Ramos (cell line): Measurements from ENCODE around the gene FOXRED1.
"Not testable (repeated sequence)": the region's sequence is repeated elsewhere in the genome, so short reads cannot be mapped to it uniquely, and the experiment has no call there.

ENCODE experiments used
- in situ Hi-C: fragments of 300-500 bp; cut with MboI; formaldehyde crosslinking; loops from one replicate; pipeline ENCODE4 v1.14.3; 2022; ENCODE audit warnings: low sequenced_read_pairs; ENCODE audit not compliant: unreplicated experiment

FOXRED1 gene

GRCh38 chr11:126268361-126268707, 620 bp upstream of the FOXRED1 start:
- in situ Hi-C loops: no loop called here

- in situ Hi-C loops: no loop called here
Measured at GRCh38 chr11:126277322-126277721, 8.4 kb downstream of the FOXRED1 start.

- in situ Hi-C loops: no loop called here
Measured at GRCh38 chr11:126277780-126278179, 8.8 kb downstream of the FOXRED1 start.

- in situ Hi-C loops: no loop called here
Measured at GRCh38 chr11:126279191-126279590, 10.2 kb downstream of the FOXRED1 start.

GRCh38 chr11:126280595-126280994, 11.6 kb downstream of the FOXRED1 start:
- in situ Hi-C loops: no loop called here

- in situ Hi-C loops: no loop called here
Measured at GRCh38 chr11:126281245-126281644, 12.3 kb downstream of the FOXRED1 start.

GRCh38 chr11:126281666-126282175, 12.8 kb downstream of the FOXRED1 start:
- in situ Hi-C loops: no loop called here

GRCh38 chr11:126282361-126282735, 13.4 kb downstream of the FOXRED1 start:
- in situ Hi-C loops: no loop called here

GRCh38 chr11:126282736-126283591, 14.0 kb downstream of the FOXRED1 start, which contains the start of gene TIRAP:
TSS of gene TIRAP (plus strand) at chr11:126283093. CDS start at chr11:126290895, 7,802 bp downstream.
- in situ Hi-C loops: no loop called here

GRCh38 chr11:126284829-126285228, 15.9 kb downstream of the FOXRED1 start:
- in situ Hi-C loops: no loop called here

- in situ Hi-C loops: no loop called here
Measured at GRCh38 chr11:126288237-126288636, 19.3 kb downstream of the FOXRED1 start.

GRCh38 chr11:126290887-126291286, 21.9 kb downstream of the FOXRED1 start:
- in situ Hi-C loops: no loop called here

- in situ Hi-C loops: no loop called here
Measured at GRCh38 chr11:126293726-126294125, 24.8 kb downstream of the FOXRED1 start.

- in situ Hi-C loops: no loop called here
Measured at GRCh38 chr11:126297004-126297403, 28.1 kb downstream of the FOXRED1 start.

GRCh38 chr11:126303623-126304456, 34.9 kb downstream of the FOXRED1 start, which contains the start of gene DCPS:
TSS of gene DCPS (plus strand) at chr11:126304060. CDS start at chr11:126304081, 21 bp downstream.
- in situ Hi-C loops: no loop called here

GRCh38 chr11:126304457-126305075, 35.6 kb downstream of the FOXRED1 start:
- in situ Hi-C loops: no loop called here

GRCh38 chr11:126305699-126306098, 36.7 kb downstream of the FOXRED1 start:
- in situ Hi-C loops: no loop called here

GRCh38 chr11:126307706-126308105, 38.8 kb downstream of the FOXRED1 start:
- in situ Hi-C loops: no loop called here

- in situ Hi-C loops: no loop called here
Measured at GRCh38 chr11:126308271-126308671, 39.3 kb downstream of the FOXRED1 start.

- in situ Hi-C loops: not testable (repeated sequence)
Measured at GRCh38 chr11:126308771-126309170, 39.8 kb downstream of the FOXRED1 start.
